H9 (cell line): Measurements from ENCODE around the gene CST11. TPM values are rescaled to one million over a fixed set of nuclear protein-coding genes. Genes with fewer than 3 reads are reported as not detected.
A peak's percentile ranks its signal among the peaks of the same experiment; 100 is the strongest.

ENCODE experiments used
- DNase-seq: peaks from one replicate; pipeline ENCODE4 v3.0.0-alpha.2; 2017
- H2AFZ ChIP-seq: one replicate; pipeline ENCODE4 v1.6.1; 2013; ENCODE audit warnings: mild to moderate bottlenecking, low read length, control low read depth, moderate library complexity
- H2AK5ac ChIP-seq: 2 replicates; pipeline ENCODE4 v1.6.1; 2013; ENCODE audit warnings: low read length, control low read depth, mixed read lengths; ENCODE audit not compliant: insufficient read length
- H2BK120ac ChIP-seq: one replicate; pipeline ENCODE4 v1.6.1; 2013; ENCODE audit warnings: low read depth, mild to moderate bottlenecking, low read length, control low read depth, inconsistent platforms; ENCODE audit not compliant: poor library complexity, severe bottlenecking
- H2BK12ac ChIP-seq: 2 replicates; pipeline ENCODE4 v1.6.1; 2013; ENCODE audit warnings: low read length, control low read depth, mixed read lengths, low read depth; ENCODE audit not compliant: insufficient read length
- H2BK15ac ChIP-seq: 2 replicates; pipeline ENCODE4 v1.6.1; 2013; ENCODE audit warnings: low read depth, low read length, control low read depth
- H2BK20ac ChIP-seq: one replicate; pipeline ENCODE4 v1.6.1; 2013; ENCODE audit warnings: low read depth, mild to moderate bottlenecking, low read length, control low read depth, inconsistent platforms; ENCODE audit not compliant: poor library complexity, severe bottlenecking
- H2BK5ac ChIP-seq: 2 replicates; pipeline ENCODE4 v1.6.1; 2013; ENCODE audit warnings: low read length, control low read depth, mixed read lengths; ENCODE audit not compliant: insufficient read length
- H3K14ac ChIP-seq: 2 replicates; pipeline ENCODE4 v1.6.1; 2013; ENCODE audit warnings: low read length, control low read depth; ENCODE audit not compliant: insufficient read depth
- H3K18ac ChIP-seq: 2 replicates; pipeline ENCODE4 v1.6.1; 2013; ENCODE audit warnings: low read depth, mild to moderate bottlenecking, mixed read lengths, low read length, control low read depth; ENCODE audit not compliant: insufficient read length
- H3K23ac ChIP-seq: 2 replicates; pipeline ENCODE4 v1.6.1; 2013; ENCODE audit warnings: low read length, control low read depth, mixed read lengths, low read depth; ENCODE audit not compliant: insufficient read length
- H3K23me2 ChIP-seq: 2 replicates; pipeline ENCODE4 v1.6.1; 2013; ENCODE audit warnings: low read depth, mild to moderate bottlenecking, mixed read lengths, low read length, control low read depth; ENCODE audit not compliant: insufficient read length, poor library complexity, severe bottlenecking
- H3K27ac ChIP-seq: 2 replicates; pipeline ENCODE4 v1.5.1; 2013; ENCODE audit warnings: low read length, control low read depth, mixed read lengths, low read depth; ENCODE audit not compliant: insufficient read length
- H3K27me3 ChIP-seq: 2 replicates; pipeline ENCODE4 v1.6.1; 2013; ENCODE audit warnings: low read length, control low read depth, inconsistent platforms; ENCODE audit not compliant: insufficient read depth
- H3K4ac ChIP-seq: 2 replicates; pipeline ENCODE4 v1.6.1; 2013; ENCODE audit warnings: low read depth, mild to moderate bottlenecking, control low read depth, inconsistent platforms, low read length, moderate library complexity
- H3K4me1 ChIP-seq: 2 replicates; pipeline ENCODE4 v1.6.1; 2013; ENCODE audit warnings: low read length, control low read depth, inconsistent platforms; ENCODE audit not compliant: insufficient read depth
- H3K4me2 ChIP-seq: 2 replicates; pipeline ENCODE4 v1.6.1; 2013; ENCODE audit warnings: low read length, control low read depth, mixed read lengths; ENCODE audit not compliant: insufficient read length, insufficient read depth
- H3K56ac ChIP-seq: 2 replicates; pipeline ENCODE4 v1.6.1; 2013; ENCODE audit warnings: low read depth, mild to moderate bottlenecking, mixed read lengths, low read length, control low read depth; ENCODE audit not compliant: insufficient read length
- H3K79me1 ChIP-seq: 2 replicates; pipeline ENCODE4 v1.6.1; 2013; ENCODE audit warnings: low read depth, mild to moderate bottlenecking, moderate library complexity, low read length, control low read depth, inconsistent platforms; ENCODE audit not compliant: insufficient read depth, poor library complexity, severe bottlenecking
- H3K79me2 ChIP-seq: 2 replicates; pipeline ENCODE4 v1.6.1; 2013; ENCODE audit warnings: low read length, control low read depth, inconsistent platforms; ENCODE audit not compliant: insufficient read depth
- H3K9ac ChIP-seq: 2 replicates; pipeline ENCODE4 v1.6.1; 2013; ENCODE audit warnings: low read length, control low read depth, mixed read lengths; ENCODE audit not compliant: insufficient read length; ENCODE audit errors: extremely low read depth
- H3K9me3 ChIP-seq: one replicate; pipeline ENCODE4 v1.6.1; 2013; ENCODE audit warnings: low read depth, low read length, inconsistent platforms; ENCODE audit not compliant: control insufficient read depth
- H3T11ph ChIP-seq: one replicate; pipeline ENCODE4 v1.6.1; 2013; ENCODE audit warnings: mild to moderate bottlenecking, low read length, control low read depth, inconsistent platforms
- H4K20me1 ChIP-seq: one replicate; pipeline ENCODE4 v1.6.1; 2013; ENCODE audit not compliant: control insufficient read depth, insufficient read length, insufficient read depth
- H4K5ac ChIP-seq: 2 replicates; pipeline ENCODE4 v1.6.1; 2013; ENCODE audit warnings: low read depth, mild to moderate bottlenecking, mixed read lengths, low read length, control low read depth; ENCODE audit not compliant: insufficient read length
- H4K8ac ChIP-seq: replicated peaks from 2 replicates; pipeline ENCODE4 v1.6.1; 2013; ENCODE audit warnings: low read length, control low read depth, mixed read lengths, low read depth; ENCODE audit not compliant: insufficient read length
- H4K91ac ChIP-seq: 2 replicates; pipeline ENCODE4 v1.6.1; 2013; ENCODE audit warnings: low read depth, mild to moderate bottlenecking, moderate library complexity, mixed read lengths, low read length, control low read depth; ENCODE audit not compliant: insufficient read length
- H3K27ac Mint-ChIP-seq, 3 experiments: 2 replicates in 2 of 3; 3 replicates in 1 of 3; pipeline ENCODE4 v1.8.0; 2020 to 2021; ENCODE audit warnings: mixed read lengths in 3 of 3, mild to moderate bottlenecking in 1 of 3, moderate library complexity in 1 of 3
- H3K27me3 Mint-ChIP-seq: 2 replicates; pipeline ENCODE4 v1.8.0; 2021; ENCODE audit warnings: low read depth, mild to moderate bottlenecking, moderate library complexity, mixed read lengths
- H3K36me3 Mint-ChIP-seq, 3 experiments: 2 replicates in 2 of 3; 3 replicates in 1 of 3; pipeline ENCODE4 v1.8.0; 2020 to 2021; ENCODE audit warnings: low read depth in 3 of 3, mixed read lengths in 3 of 3; ENCODE audit not compliant: insufficient read depth in 1 of 3
- H3K4me1 Mint-ChIP-seq, 2 experiments: 2 replicates each; pipeline ENCODE4 v1.8.0; 2020; ENCODE audit warnings: mixed read lengths in 2 of 2
- H3K4me3 Mint-ChIP-seq, 2 experiments: 2 replicates in 1 of 2; 3 replicates in 1 of 2; pipeline ENCODE4 v1.8.0; 2020 to 2021; ENCODE audit warnings: mild to moderate bottlenecking in 2 of 2, mixed read lengths in 2 of 2, moderate library complexity in 1 of 2
- H3K9me3 Mint-ChIP-seq, 2 experiments: 2 replicates in 1 of 2; 3 replicates in 1 of 2; pipeline ENCODE4 v1.8.0; 2020; ENCODE audit warnings: mild to moderate bottlenecking in 2 of 2, mixed read lengths in 2 of 2, moderate library complexity in 1 of 2
- WGBS: extraction: QIAGEN DNeasy Blood & Tissue Kit; methylation state at CpG from one replicate; pipeline ENCODE4 v1.1.7; 2013; ENCODE audit warnings: missing lambda C conversion rate, low lambda C conversion rate, mixed read lengths; ENCODE audit not compliant: insufficient read length; ENCODE audit errors: extremely low coverage; 5-methylcytosine and 5-hydroxymethylcytosine counted together
- total RNA-seq: library from RNA; stranded (reverse); gene quantifications from 2 replicates; pipeline ENCODE4 v1.2.1, GENCODE V29; 2021
- TF ChIP-seq, protein P1 (sequence below): fragments of 200-600 bp; sonication (generic); conservative IDR thresholded peaks from 3 replicates; pipeline ENCODE4 v1.8.0; 2021; ENCODE audit warnings: antibody characterized with exemption, mild to moderate bottlenecking

Gene CST11
- total RNA-seq, 1 experiment from 2014 or later, result not detected

- H3T11ph ChIP-seq, result no peak overlapping the region
- no peak overlapping the region for H3K56ac ChIP-seq
- H2BK12ac ChIP-seq, result no peak overlapping the region
- no peaks in the 10 kb centered on the region for H3K79me2 ChIP-seq
- peaks cover 4 to 8% of the 10 kb centered on the region in 2 experiments for H3K4me1 Mint-ChIP-seq
- H3K79me1 ChIP-seq, result no peaks in the 10 kb centered on the region
- no peak overlapping the region for H4K8ac ChIP-seq
- no peak overlapping the region for H3K14ac ChIP-seq
- no peak overlapping the region; a peak in 1 of 5 replicates for H3K4me3 Mint-ChIP-seq
- no peaks in the 10 kb centered on the region for H3K36me3 Mint-ChIP-seq
- H3K27ac Mint-ChIP-seq, result peak overlapping the region in 1 of 3 experiments; percentile 88; a peak in 1 of 7 replicates
- no peak overlapping the region for H2BK20ac ChIP-seq
- TF ChIP-seq, protein P1, sequence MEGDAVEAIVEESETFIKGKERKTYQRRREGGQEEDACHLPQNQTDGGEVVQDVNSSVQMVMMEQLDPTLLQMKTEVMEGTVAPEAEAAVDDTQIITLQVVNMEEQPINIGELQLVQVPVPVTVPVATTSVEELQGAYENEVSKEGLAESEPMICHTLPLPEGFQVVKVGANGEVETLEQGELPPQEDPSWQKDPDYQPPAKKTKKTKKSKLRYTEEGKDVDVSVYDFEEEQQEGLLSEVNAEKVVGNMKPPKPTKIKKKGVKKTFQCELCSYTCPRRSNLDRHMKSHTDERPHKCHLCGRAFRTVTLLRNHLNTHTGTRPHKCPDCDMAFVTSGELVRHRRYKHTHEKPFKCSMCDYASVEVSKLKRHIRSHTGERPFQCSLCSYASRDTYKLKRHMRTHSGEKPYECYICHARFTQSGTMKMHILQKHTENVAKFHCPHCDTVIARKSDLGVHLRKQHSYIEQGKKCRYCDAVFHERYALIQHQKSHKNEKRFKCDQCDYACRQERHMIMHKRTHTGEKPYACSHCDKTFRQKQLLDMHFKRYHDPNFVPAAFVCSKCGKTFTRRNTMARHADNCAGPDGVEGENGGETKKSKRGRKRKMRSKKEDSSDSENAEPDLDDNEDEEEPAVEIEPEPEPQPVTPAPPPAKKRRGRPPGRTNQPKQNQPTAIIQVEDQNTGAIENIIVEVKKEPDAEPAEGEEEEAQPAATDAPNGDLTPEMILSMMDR, result peak; percentile 95
- H4K91ac ChIP-seq, result no peak overlapping the region
- no peak overlapping the region for H3K18ac ChIP-seq
- no peak overlapping the region for H3K4me2 ChIP-seq
- no CpG with 5 or more reads among the region's 8 CpGs for WGBS
- H3K4me1 ChIP-seq, result no peaks in the 10 kb centered on the region
- no peak overlapping the region for H2AK5ac ChIP-seq
- H2BK15ac ChIP-seq, result no peak overlapping the region
- H2BK5ac ChIP-seq, result no peak overlapping the region
- no peak overlapping the region for H3K9ac ChIP-seq
- no peaks in the 10 kb centered on the region; the same call in 1 of the 2 replicates for H3K27me3 Mint-ChIP-seq
- no peaks in the 10 kb centered on the region for H3K27me3 ChIP-seq
- H2AFZ ChIP-seq, result no peak overlapping the region
- no peak overlapping the region for H3K27ac ChIP-seq
- no peak overlapping the region for H3K4ac ChIP-seq
- H3K23me2 ChIP-seq, result no peaks in the 10 kb centered on the region
- no peak overlapping the region for H4K5ac ChIP-seq
- peak; percentile 92 for DNase-seq
- H3K23ac ChIP-seq, result no peak overlapping the region
- no peak overlapping the region for H2BK120ac ChIP-seq
- no peaks in the 10 kb centered on the region for H3K9me3 ChIP-seq
- H3K9me3 Mint-ChIP-seq, result no peaks in the 10 kb centered on the region
- H4K20me1 ChIP-seq, result no peaks in the 10 kb centered on the region
Observed at GRCh38 chr20:23441850-23442313, 10.8 kb downstream of the CST11 start.
